Measurements from ENCODE around the gene RBM19. TPM values are rescaled to one million over a fixed set of nuclear protein-coding genes. Genes with fewer than 3 reads are reported as not detected.

RBM19 gene
- total RNA-seq: 19.6 and 21.1 TPM in 2 replicates

GRCh38 chr12:113965951-113966797 lies at the start of gene RBM19:
TSS of gene RBM19 (minus strand) at chr12:113966325. CDS start at chr12:113966227, 98 bp downstream.

Measured in myometrial cell (primary cell).